H1 (cell line): ENCODE results near the gene SLC5A2. TPM values are rescaled to one million over a fixed set of nuclear protein-coding genes. Genes with fewer than 3 reads are reported as not detected.

Experiments used
- CTCF ChIA-PET: fragments of 300-600 bp; sonication (Branson Sonifier 250); formaldehyde crosslinking; loops from one replicate; lab custom pipeline; 2021; ENCODE audit not compliant: partially characterized antibody; lab: Charles Lee
- POLR2A ChIA-PET: fragments of 300-600 bp; sonication (Branson Sonifier 250); formaldehyde crosslinking; loops from one replicate; lab custom pipeline; 2021; ENCODE audit warnings: inconsistent platforms; ENCODE audit not compliant: partially characterized antibody; lab: Charles Lee
- DNase-seq, 2 experiments: peaks; one replicate each; pipeline versions ENCODE4 v3.0.0 to v3.0.0-alpha.2; 2010 to 2022; ENCODE audit warnings: low spot score in 2 of 2, low read depth in 1 of 2, mixed read lengths in 1 of 2
- FAIRE-seq: peaks from 2 replicates; lab custom pipeline; 2011; peaks lifted over from hg19 to GRCh38; lab: Jason Lieb, UNC
- H2AFZ ChIP-seq: 2 replicates; pipeline ENCODE4 v1.8.1; 2012; ENCODE audit warnings: low read length, inconsistent platforms
- H2AK5ac ChIP-seq: 2 replicates; pipeline ENCODE4 v1.6.1; 2013; ENCODE audit warnings: low read depth, low read length
- H2BK120ac ChIP-seq: replicated peaks from 2 replicates; pipeline ENCODE3; 2013; ENCODE audit warnings: low read depth, low read length, inconsistent platforms
- H2BK12ac ChIP-seq: 2 replicates; pipeline ENCODE4 v1.6.1; 2013; ENCODE audit warnings: low read depth, low read length
- H2BK15ac ChIP-seq: 2 replicates; pipeline ENCODE4 v1.6.1; 2013; ENCODE audit warnings: low read length
- H2BK20ac ChIP-seq: 2 replicates; pipeline ENCODE4 v1.6.1; 2013; ENCODE audit warnings: low read length
- H2BK5ac ChIP-seq: 2 replicates; pipeline ENCODE4 v1.6.1; 2013; ENCODE audit warnings: low read depth, low read length
- H3K14ac ChIP-seq: 2 replicates; pipeline ENCODE4 v1.6.1; 2013; ENCODE audit warnings: inconsistent platforms; ENCODE audit not compliant: insufficient read length
- H3K18ac ChIP-seq: 2 replicates; pipeline ENCODE4 v1.6.1; 2013; ENCODE audit warnings: low read length; ENCODE audit errors: extremely low read depth
- H3K23ac ChIP-seq: 2 replicates; pipeline ENCODE4 v1.6.1; 2013; ENCODE audit warnings: inconsistent platforms; ENCODE audit not compliant: insufficient read length
- H3K23me2 ChIP-seq: 2 replicates; pipeline ENCODE4 v1.6.1; 2013; ENCODE audit warnings: low read depth, low read length
- H3K27ac ChIP-seq: 2 replicates; pipeline ENCODE4 v1.6.1; 2011; ENCODE audit warnings: low read depth, low read length, inconsistent platforms
- H3K27me3 ChIP-seq, 4 experiments: replicated peaks in 1 of 4; 1 replicate in 1 of 4; 2 replicates in 3 of 4; pipeline versions ENCODE4 v1.6.1 to v1.8.1; 2011 to 2013; ENCODE audit warnings: low read length in 3 of 4, mild to moderate bottlenecking in 3 of 4, inconsistent platforms in 2 of 4, mixed read lengths in 2 of 4, moderate library complexity in 1 of 4; ENCODE audit not compliant: control insufficient read depth in 3 of 4, insufficient read depth in 3 of 4; ENCODE audit errors: extremely low read depth in 1 of 4
- H3K36me3 ChIP-seq, 4 experiments: 2 replicates each; pipeline versions ENCODE4 v1.6.1 to v1.8.1; 2011 to 2013; ENCODE audit warnings: mild to moderate bottlenecking in 4 of 4, low read length in 3 of 4, moderate library complexity in 2 of 4, control low read depth in 1 of 4, inconsistent platforms in 1 of 4; ENCODE audit not compliant: insufficient read depth in 4 of 4, control insufficient read depth in 2 of 4
- H3K4ac ChIP-seq: replicated peaks from 2 replicates; pipeline ENCODE3; 2013; ENCODE audit warnings: low read length, low read depth, mixed read lengths, inconsistent platforms; ENCODE audit not compliant: insufficient read length
- H3K4me1 ChIP-seq, 4 experiments: replicated peaks in 1 of 4; 1 replicate in 1 of 4; 2 replicates in 3 of 4; pipeline versions ENCODE4 v1.6.1 to v1.8.1; 2011 to 2013; ENCODE audit warnings: low read length in 3 of 4, inconsistent platforms in 2 of 4, mixed read lengths in 1 of 4; ENCODE audit not compliant: insufficient read depth in 4 of 4, control insufficient read depth in 3 of 4
- H3K4me2 ChIP-seq, 2 experiments: 2 replicates each; pipeline versions ENCODE4 v1.6.1 to v1.8.1; 2011 to 2013; ENCODE audit warnings: low read depth in 2 of 2, low read length in 2 of 2, control low read depth in 1 of 2, inconsistent platforms in 1 of 2, mild to moderate bottlenecking in 1 of 2; ENCODE audit not compliant: insufficient read depth in 1 of 2
- H3K4me3 ChIP-seq, 4 experiments: fragments of 200-600, 300-600 bp in 1 of 4; sonication (generic), shearing (Covaris generic), sonication (Bioruptor Twin) in 1 of 4; 2 replicates each; pipeline versions ENCODE4 v1.5.1 to v1.8.1; 2011 to 2016; ENCODE audit warnings: low read length in 4 of 4, low read depth in 3 of 4, control low read depth in 2 of 4, inconsistent platforms in 2 of 4, mild to moderate bottlenecking in 2 of 4, mixed read lengths in 1 of 4, moderate library complexity in 1 of 4; ENCODE audit not compliant: insufficient read depth in 2 of 4; ENCODE audit errors: extremely low read depth in 1 of 4
- H3K56ac ChIP-seq: replicated peaks from 2 replicates; pipeline ENCODE3; 2013; ENCODE audit warnings: low read depth, mild to moderate bottlenecking, mixed read lengths, low read length, inconsistent platforms; ENCODE audit not compliant: insufficient read length
- H3K79me1 ChIP-seq: 2 replicates; pipeline ENCODE4 v1.6.1; 2013; ENCODE audit warnings: low read depth, low read length, control low read depth
- H3K79me2 ChIP-seq, 2 experiments: 2 replicates each; pipeline versions ENCODE4 v1.6.1 to v1.8.1; 2012 to 2013; ENCODE audit warnings: low read length in 2 of 2, mild to moderate bottlenecking in 2 of 2, inconsistent platforms in 1 of 2; ENCODE audit not compliant: insufficient read depth in 2 of 2, control insufficient read depth in 1 of 2
- H3K9ac ChIP-seq, 4 experiments: replicated peaks in 1 of 4; 1 replicate in 1 of 4; 2 replicates in 3 of 4; pipeline versions ENCODE4 v1.6.1 to v1.8.1; 2011 to 2013; ENCODE audit warnings: low read depth in 3 of 4, low read length in 3 of 4, control low read depth in 2 of 4, mild to moderate bottlenecking in 2 of 4, moderate library complexity in 2 of 4, inconsistent platforms in 1 of 4; ENCODE audit errors: extremely low read depth in 1 of 4
- H3K9me3 ChIP-seq, 2 experiments: 2 replicates each; pipeline versions ENCODE4 v1.6.1 to v1.8.1; 2012 to 2013; ENCODE audit warnings: mild to moderate bottlenecking in 2 of 2, moderate library complexity in 2 of 2, control low read depth in 1 of 2, inconsistent platforms in 1 of 2, low read depth in 1 of 2, low read length in 1 of 2, mixed read lengths in 1 of 2; ENCODE audit not compliant: insufficient read depth in 2 of 2
- H4K20me1 ChIP-seq, 2 experiments: replicated peaks in 1 of 2; 2 replicates each; pipeline versions ENCODE3 to v1.8.1; 2011 to 2013; ENCODE audit warnings: inconsistent platforms in 2 of 2, low read length in 2 of 2, mild to moderate bottlenecking in 1 of 2; ENCODE audit not compliant: insufficient read depth in 2 of 2, control insufficient read depth in 1 of 2
- H4K5ac ChIP-seq: 2 replicates; pipeline ENCODE4 v1.6.1; 2013; ENCODE audit warnings: low read length, low read depth, mixed read lengths, inconsistent platforms; ENCODE audit not compliant: insufficient read length
- H4K8ac ChIP-seq: 2 replicates; pipeline ENCODE4 v1.8.0; 2013; ENCODE audit warnings: mild to moderate bottlenecking, moderate library complexity, low read length, inconsistent platforms; ENCODE audit not compliant: insufficient read depth; ENCODE audit errors: extremely low read depth
- H4K91ac ChIP-seq: replicated peaks from 2 replicates; pipeline ENCODE3; 2013; ENCODE audit warnings: low read length, mixed read lengths, inconsistent platforms; ENCODE audit not compliant: insufficient read length
- CHD1 ChIP-seq: IDR thresholded peaks from 2 replicates; pipeline ENCODE4 v1.6.1; 2012; ENCODE audit warnings: low read depth, low read length, improper control_type of control experiment
- EP300 ChIP-seq, 2 experiments: IDR thresholded peaks; 1 replicate in 1 of 2; 2 replicates in 1 of 2; pipeline ENCODE4 v1.6.1; 2011 to 2012; ENCODE audit warnings: low read depth in 2 of 2, low read length in 2 of 2, mild to moderate bottlenecking in 2 of 2, borderline replicate concordance in 1 of 2, inconsistent platforms in 1 of 2, moderate library complexity in 1 of 2
- NANOG ChIP-seq: IDR thresholded peaks from 2 replicates; pipeline ENCODE4 v1.6.1; 2011; ENCODE audit warnings: low read length, low read depth, mild to moderate bottlenecking, inconsistent platforms; ENCODE audit not compliant: insufficient read depth, poor library complexity, severe bottlenecking
- POLR2A ChIP-seq, 2 experiments: IDR thresholded peaks; 1 replicate in 1 of 2; 2 replicates in 1 of 2; pipeline ENCODE4 v1.6.1; 2011; ENCODE audit warnings: low read depth in 2 of 2, low read length in 2 of 2, mild to moderate bottlenecking in 2 of 2; ENCODE audit errors: control extremely low read depth in 1 of 2
- WGBS, 2 experiments: shearing (Covaris generic) in 1 of 2; methylation state at CpG; one replicate each; pipeline versions ENCODE4 v1.1.6 to v1.1.7; 2013 to 2015; ENCODE audit warnings: low lambda C conversion rate in 2 of 2, mixed read lengths in 2 of 2, inconsistent platforms in 1 of 2, low coverage in 1 of 2, missing lambda C conversion rate in 1 of 2; ENCODE audit not compliant: insufficient replicate concordance in 2 of 2, insufficient coverage in 1 of 2, insufficient read length in 1 of 2; ENCODE audit errors: extremely low coverage in 1 of 2, missing lambda C conversion rate in 1 of 2; 5-methylcytosine and 5-hydroxymethylcytosine counted together
- polyA plus RNA-seq, 7 experiments: library from polyadenylated mRNA; depleted of rRNA in 3 of 7; stranded (reverse) in 5 of 7; unstranded in 2 of 7; fragments of >200 nt in 5 of 7; fragments of 200-250 nt in 2 of 7; gene quantifications; 1 replicate in 5 of 7; 2 replicates in 1 of 7; 4 replicates in 1 of 7; pipeline versions ENCODE4 v1.2.1 to v1.2.3, GENCODE V29; 2011 to 2013; ENCODE audit warnings: missing spikeins in 2 of 7, mixed read lengths in 2 of 7
- total RNA-seq: library from RNA; stranded (reverse); fragmentation: NEBNext Ultra II Directional; extraction: Animal tissue kit (Norgen Biotek cat#: 25700); gene quantifications from 2 replicates; pipeline ENCODE4 v1.2.1, GENCODE V29; 2021

The SLC5A2 gene
- total and polyA plus RNA-seq, 2 of the 8 experiments (the other 6 are each of a cell fraction or from before 2014, with no cell fraction given) = 0.56 to 4.4 TPM

DNA sequence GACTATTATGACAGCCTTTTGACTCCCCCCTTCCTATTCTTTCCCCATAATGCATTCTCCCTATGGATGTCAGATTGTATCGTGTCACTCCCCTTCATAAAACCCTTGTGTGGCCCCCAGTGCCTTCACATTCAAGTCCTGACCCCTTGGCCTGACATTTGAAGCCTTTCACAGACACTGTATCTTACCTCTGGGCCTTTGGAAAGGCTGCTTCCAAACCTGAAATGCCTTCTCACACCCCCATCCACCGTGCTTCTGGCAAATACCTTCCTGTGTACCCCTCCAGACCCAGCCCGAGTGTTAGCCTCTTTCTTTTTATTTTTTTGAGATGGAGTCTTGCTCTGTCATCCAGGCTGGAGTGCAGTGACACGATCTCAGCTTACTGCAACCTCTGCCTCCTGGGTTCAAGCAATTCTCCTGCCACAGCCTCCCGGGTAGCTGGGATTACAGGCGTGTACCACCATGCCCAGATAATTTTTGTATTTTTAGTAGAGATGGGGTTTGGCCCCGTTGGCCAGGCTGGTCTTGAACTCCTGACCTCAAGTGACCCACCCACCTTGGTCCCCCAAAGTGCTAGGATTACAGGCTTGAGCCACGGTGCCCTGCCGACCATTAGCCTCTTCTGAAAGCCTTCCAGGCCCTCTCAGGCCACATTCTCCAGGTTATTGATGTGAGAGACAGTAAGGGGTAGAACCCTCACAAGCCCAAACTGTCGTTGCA, 21.6 kb upstream of the SLC5A2 start:
- Histone ChIP-seq H2AFZ (no peak overlapping the region), H2BK20ac (no peak overlapping the region), H4K91ac (no peak overlapping the region), H2BK5ac (no peak overlapping the region), H3K79me2 (peaks cover 0 to 20% of the 10 kb centered on the region in 2 experiments; a peak in 2 of 4 replicates), H3K4me2 (no peak overlapping the region; a peak in 1 of 4 replicates), H3K79me1 (peaks cover 8% of the 10 kb centered on the region), H3K27me3 (no peaks in the 10 kb centered on the region), H3K14ac (no peak overlapping the region), H3K27ac (no peak overlapping the region), H3K9me3 (no peaks in the 10 kb centered on the region), H3K56ac (no peak overlapping the region), H4K8ac (no peak overlapping the region), H2BK120ac (no peak overlapping the region), H3K9ac (no peak overlapping the region), H2AK5ac (no peak overlapping the region), H3K36me3 (peaks cover 0 to 13% (median 1%) of the 10 kb centered on the region in 4 experiments; a peak in 4 of 8 replicates), H3K4me3 (no peak overlapping the region), H2BK12ac (no peak overlapping the region), H3K18ac (no peak overlapping the region), H4K5ac (no peak overlapping the region), H4K20me1 (peaks cover 10 to 13% of the 10 kb centered on the region in 2 experiments), H3K23me2 (peaks cover 11% of the 10 kb centered on the region; the same call in 1 of the 2 replicates), H2BK15ac (no peak overlapping the region), H3K4ac (no peak overlapping the region), H3K4me1 (peaks cover 0 to 16% (median 6%) of the 10 kb centered on the region in 4 experiments; a peak in 5 of 7 replicates), H3K23ac (no peak overlapping the region)
- DNase-seq = no peak
- POLR2A ChIA-PET = interaction anchor here (1.0 to 4.5 kb wide), 6 partner anchors 10 to 281 kb away, joined by 3 to 40 read pairs (median 11); partner anchors contain the start of genes FUS and TGFB1I1
- WGBS, 2 experiments = 85% methylated on average over 10 of the region's 10 CpGs; no CpG with 5 or more reads in 1 of the 2 experiments
- no peak for FAIRE-seq
- CTCF ChIA-PET = interaction anchor here (0.8 to 2.7 kb wide), 25 partner anchors 7 to 418 kb away, joined by 3 to 35 read pairs (median 5); partner anchors contain the start of genes AHSP and ZNF267
- no peak for TF ChIP-seq POLR2A (IDR thresholded peaks at IDR 0.05; ENCODE audit: control extremely low read depth in 1 of 2, low read depth in 2 of 2, low read length in 2 of 2)
- TF ChIP-seq CHD1 = no peak
- TF ChIP-seq EP300 (IDR thresholded peaks at IDR 0.05; ENCODE audit: borderline replicate concordance in 1 of 2, low read depth in 2 of 2, low read length in 2 of 2) = no peak
- TF ChIP-seq NANOG = no peak
